ENCODE measurements around the gene KCNJ9.

Gene KCNJ9

GRCh38 chr1:160062230-160062532 is 19.2 kb upstream of the KCNJ9 start:
- no peak for DNase-seq
- Histone ChIP-seq H3K4me3 (ENCODE audit: low read depth, low read length) (no peak overlapping the region), H3K4me1 (no peaks in the 10 kb centered on the region), H3K36me3 (no peaks in the 10 kb centered on the region), H3K27me3 (peaks cover 13% of the 10 kb centered on the region), H3K9me3 (no peaks in the 10 kb centered on the region)
- no peak for TF ChIP-seq CTCF (IDR thresholded peaks at IDR 0.05; ENCODE audit: low read depth, low read length)

- Histone ChIP-seq H3K4me1 (no peaks in the 10 kb centered on the region), H3K27me3 (peaks cover 6% of the 10 kb centered on the region)
- TF ChIP-seq CTCF (IDR thresholded peaks at IDR 0.05; ENCODE audit: low read depth, low read length) = no peak
Measured at GRCh38 chr1:160063176-160063575, 18.2 kb upstream of the KCNJ9 start.

GRCh38 chr1:160064164-160064563 is 17.2 kb upstream of the KCNJ9 start:
- H3K4me1 ChIP-seq = no peaks in the 10 kb centered on the region
- H3K27me3 ChIP-seq = peaks cover 6% of the 10 kb centered on the region
- H3K36me3 ChIP-seq = no peaks in the 10 kb centered on the region
- TF ChIP-seq CTCF (IDR thresholded peaks at IDR 0.05; ENCODE audit: low read depth, low read length) = no peak
- H3K4me3 ChIP-seq (ENCODE audit: low read depth, low read length) = no peak overlapping the region
- no peak for DNase-seq
- H3K9me3 ChIP-seq = no peaks in the 10 kb centered on the region

More at GRCh38 chr1:160063176-160063575, 18.2 kb upstream of the KCNJ9 start:
- Histone ChIP-seq H3K9me3 (no peaks in the 10 kb centered on the region), H3K4me3 (ENCODE audit: low read depth, low read length) (no peak overlapping the region), H3K36me3 (no peaks in the 10 kb centered on the region)
- no peak for DNase-seq

GRCh38 chr1:160064746-160065145 is 16.6 kb upstream of the KCNJ9 start:
- H3K36me3 ChIP-seq = no peaks in the 10 kb centered on the region
- no peak for DNase-seq
- no peak overlapping the region for H3K4me3 ChIP-seq (ENCODE audit: low read depth, low read length)
- peaks cover 7% of the 10 kb centered on the region for H3K27me3 ChIP-seq
- H3K4me1 ChIP-seq = peaks cover 1% of the 10 kb centered on the region; the same call in 1 of the 2 replicates
- H3K9me3 ChIP-seq = no peaks in the 10 kb centered on the region
- TF ChIP-seq CTCF (IDR thresholded peaks at IDR 0.05; ENCODE audit: low read depth, low read length) = no peak

- peaks cover 3% of the 10 kb centered on the region; the same call in 1 of the 2 replicates for H3K4me1 ChIP-seq
- H3K27me3 ChIP-seq = peaks cover 17% of the 10 kb centered on the region
- H3K4me3 ChIP-seq (ENCODE audit: low read depth, low read length) = no peak overlapping the region
- no peak for DNase-seq
- no peaks in the 10 kb centered on the region for H3K36me3 ChIP-seq
- no peak for TF ChIP-seq CTCF (IDR thresholded peaks at IDR 0.05; ENCODE audit: low read depth, low read length)
- H3K9me3 ChIP-seq = no peaks in the 10 kb centered on the region
Measured at GRCh38 chr1:160066829-160067745, 14.3 kb upstream of the KCNJ9 start.

- H3K27me3 ChIP-seq = peaks cover 18% of the 10 kb centered on the region
Measured at GRCh38 chr1:160068225-160068624, 13.1 kb upstream of the KCNJ9 start.

More at GRCh38 chr1:160068225-160068624, 13.1 kb upstream of the KCNJ9 start:
- no peak for TF ChIP-seq CTCF (IDR thresholded peaks at IDR 0.05; ENCODE audit: low read depth, low read length)
- Histone ChIP-seq H3K9me3 (no peaks in the 10 kb centered on the region), H3K4me3 (ENCODE audit: low read depth, low read length) (no peak overlapping the region), H3K36me3 (no peaks in the 10 kb centered on the region), H3K4me1 (peaks cover 3% of the 10 kb centered on the region; the same call in 1 of the 2 replicates)
- DNase-seq = no peak
